Measurements from ENCODE around the gene GRM2.

Gene GRM2

DNA sequence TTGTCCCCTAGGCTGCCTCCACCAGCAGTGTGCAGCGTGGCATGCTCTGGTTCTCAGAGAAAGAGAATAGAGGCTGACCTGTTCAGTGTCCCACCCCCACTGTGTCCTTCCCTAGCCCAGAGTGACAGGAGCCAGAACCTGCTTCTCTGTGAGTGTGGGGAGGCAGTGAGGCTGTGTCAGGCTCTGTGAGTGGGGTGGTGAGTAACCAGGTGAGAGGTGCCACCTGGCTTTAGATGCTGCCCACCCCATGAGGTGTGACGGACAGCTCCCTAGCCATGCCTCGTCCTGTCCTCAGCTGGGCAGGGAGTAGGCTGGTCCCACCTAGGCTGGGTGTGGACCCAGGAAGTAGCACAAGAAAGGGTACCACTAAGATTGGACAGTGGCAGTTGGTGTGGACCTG lies 29.5 kb upstream of the GRM2 start:
- no peak for TF ChIP-seq TAF1 (IDR thresholded peaks at IDR 0.05; ENCODE audit: borderline replicate concordance, insufficient read depth, low read length)
- no peak for TF ChIP-seq FOXP2 (optimal IDR thresholded peaks at IDR 0.05; ENCODE audit: borderline replicate concordance, extremely low read depth, extremely low read length, insufficient read depth)
- TF ChIP-seq, protein P1, sequence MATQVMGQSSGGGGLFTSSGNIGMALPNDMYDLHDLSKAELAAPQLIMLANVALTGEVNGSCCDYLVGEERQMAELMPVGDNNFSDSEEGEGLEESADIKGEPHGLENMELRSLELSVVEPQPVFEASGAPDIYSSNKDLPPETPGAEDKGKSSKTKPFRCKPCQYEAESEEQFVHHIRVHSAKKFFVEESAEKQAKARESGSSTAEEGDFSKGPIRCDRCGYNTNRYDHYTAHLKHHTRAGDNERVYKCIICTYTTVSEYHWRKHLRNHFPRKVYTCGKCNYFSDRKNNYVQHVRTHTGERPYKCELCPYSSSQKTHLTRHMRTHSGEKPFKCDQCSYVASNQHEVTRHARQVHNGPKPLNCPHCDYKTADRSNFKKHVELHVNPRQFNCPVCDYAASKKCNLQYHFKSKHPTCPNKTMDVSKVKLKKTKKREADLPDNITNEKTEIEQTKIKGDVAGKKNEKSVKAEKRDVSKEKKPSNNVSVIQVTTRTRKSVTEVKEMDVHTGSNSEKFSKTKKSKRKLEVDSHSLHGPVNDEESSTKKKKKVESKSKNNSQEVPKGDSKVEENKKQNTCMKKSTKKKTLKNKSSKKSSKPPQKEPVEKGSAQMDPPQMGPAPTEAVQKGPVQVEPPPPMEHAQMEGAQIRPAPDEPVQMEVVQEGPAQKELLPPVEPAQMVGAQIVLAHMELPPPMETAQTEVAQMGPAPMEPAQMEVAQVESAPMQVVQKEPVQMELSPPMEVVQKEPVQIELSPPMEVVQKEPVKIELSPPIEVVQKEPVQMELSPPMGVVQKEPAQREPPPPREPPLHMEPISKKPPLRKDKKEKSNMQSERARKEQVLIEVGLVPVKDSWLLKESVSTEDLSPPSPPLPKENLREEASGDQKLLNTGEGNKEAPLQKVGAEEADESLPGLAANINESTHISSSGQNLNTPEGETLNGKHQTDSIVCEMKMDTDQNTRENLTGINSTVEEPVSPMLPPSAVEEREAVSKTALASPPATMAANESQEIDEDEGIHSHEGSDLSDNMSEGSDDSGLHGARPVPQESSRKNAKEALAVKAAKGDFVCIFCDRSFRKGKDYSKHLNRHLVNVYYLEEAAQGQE (IDR thresholded peaks at IDR 0.05; ENCODE audit: insufficient read depth in 1 of 2, low read depth in 2 of 2, low read length in 2 of 2), result no peak
- no peak for TF ChIP-seq SIN3A (IDR thresholded peaks at IDR 0.05; ENCODE audit: borderline replicate concordance, insufficient read depth, low read length)
- TF ChIP-seq POLR2AphosphoS5 (IDR thresholded peaks at IDR 0.05; ENCODE audit: low read depth, low read length), result no peak

DNA sequence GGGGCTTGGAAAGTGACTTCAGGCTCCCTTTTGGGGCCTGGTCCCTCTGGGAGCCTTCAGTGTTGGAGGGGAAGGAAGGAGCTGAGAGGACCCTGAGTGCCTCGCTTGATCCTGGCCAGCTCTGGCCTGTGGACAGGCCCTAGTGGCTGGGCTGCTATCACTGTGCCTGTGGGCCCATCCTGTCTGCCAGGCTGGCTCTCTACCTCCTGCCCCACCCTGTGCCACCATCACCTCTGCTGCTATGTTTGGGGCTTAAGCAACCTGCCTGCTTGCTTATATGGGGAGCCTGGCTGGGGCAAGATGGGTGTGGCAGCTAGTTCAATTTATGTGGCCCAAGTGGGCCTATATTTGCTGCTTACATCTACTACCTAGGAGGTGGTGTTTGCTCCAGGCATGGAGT lies 28.7 kb upstream of the GRM2 start:
- no peak for TF ChIP-seq POLR2AphosphoS5 (IDR thresholded peaks at IDR 0.05; ENCODE audit: low read depth, low read length)
- TF ChIP-seq TAF1 (IDR thresholded peaks at IDR 0.05; ENCODE audit: borderline replicate concordance, insufficient read depth, low read length), result no peak
- TF ChIP-seq SIN3A (IDR thresholded peaks at IDR 0.05; ENCODE audit: borderline replicate concordance, insufficient read depth, low read length), result no peak
- TF ChIP-seq FOXP2 (optimal IDR thresholded peaks at IDR 0.05; ENCODE audit: borderline replicate concordance, extremely low read depth, extremely low read length, insufficient read depth), result no peak

DNA sequence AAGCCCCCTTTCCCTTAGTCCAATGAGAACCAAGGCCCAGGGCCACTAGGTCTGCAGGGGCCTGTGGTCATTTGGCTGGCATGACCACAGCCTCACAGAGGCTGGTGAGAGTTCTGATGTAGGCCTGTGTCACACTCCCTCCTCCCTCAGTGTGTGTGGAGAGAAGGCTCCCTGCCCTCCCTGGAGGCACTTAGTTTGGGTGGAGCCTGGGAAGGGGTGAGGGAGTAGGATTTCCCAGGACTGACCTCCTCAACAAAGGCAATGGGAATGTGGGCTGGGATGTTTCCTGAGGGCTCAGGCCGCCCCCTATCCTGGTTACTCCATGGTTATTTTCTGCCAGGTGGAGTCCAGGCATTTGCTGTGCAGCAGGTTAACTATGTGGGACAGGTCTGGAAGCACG lies 28.2 kb upstream of the GRM2 start:
- TF ChIP-seq TAF1 (IDR thresholded peaks at IDR 0.05; ENCODE audit: borderline replicate concordance, insufficient read depth, low read length) (no peak), POLR2AphosphoS5 (IDR thresholded peaks at IDR 0.05; ENCODE audit: low read depth, low read length) (no peak), FOXP2 (optimal IDR thresholded peaks at IDR 0.05; ENCODE audit: borderline replicate concordance, extremely low read depth, extremely low read length, insufficient read depth) (no peak), SIN3A (IDR thresholded peaks at IDR 0.05; ENCODE audit: borderline replicate concordance, insufficient read depth, low read length) (no peak)
- TF ChIP-seq, protein P1 (IDR thresholded peaks at IDR 0.05; ENCODE audit: insufficient read depth in 1 of 2, low read depth in 2 of 2, low read length in 2 of 2), result no peak

DNA sequence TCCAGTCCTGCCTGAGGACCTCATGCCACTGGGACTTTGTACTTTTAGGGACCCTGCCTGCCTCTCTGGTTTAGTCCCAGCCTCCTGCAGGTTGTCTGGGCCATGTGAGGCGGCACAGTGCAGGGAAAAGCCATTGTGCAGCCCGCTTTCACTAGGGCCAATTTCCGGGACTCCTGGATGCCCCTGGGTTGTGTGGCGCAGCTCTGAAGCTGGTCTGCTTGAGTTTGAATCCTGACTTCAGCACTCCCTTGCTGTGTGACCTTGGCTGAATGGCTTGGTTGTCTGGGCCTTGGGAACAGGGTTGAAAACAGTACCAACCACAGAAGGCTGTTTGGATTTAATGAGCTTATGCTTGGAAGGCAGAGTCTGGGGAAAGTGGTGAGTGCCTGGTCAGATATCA lies 27.6 kb upstream of the GRM2 start:
- TF ChIP-seq TAF1 (IDR thresholded peaks at IDR 0.05; ENCODE audit: borderline replicate concordance, insufficient read depth, low read length) (no peak), POLR2AphosphoS5 (IDR thresholded peaks at IDR 0.05; ENCODE audit: low read depth, low read length) (no peak), SIN3A (IDR thresholded peaks at IDR 0.05; ENCODE audit: borderline replicate concordance, insufficient read depth, low read length) (no peak), FOXP2 (optimal IDR thresholded peaks at IDR 0.05; ENCODE audit: borderline replicate concordance, extremely low read depth, extremely low read length, insufficient read depth) (no peak)
- TF ChIP-seq, protein P1 (IDR thresholded peaks at IDR 0.05; ENCODE audit: insufficient read depth in 1 of 2, low read depth in 2 of 2, low read length in 2 of 2), result no peak

DNA sequence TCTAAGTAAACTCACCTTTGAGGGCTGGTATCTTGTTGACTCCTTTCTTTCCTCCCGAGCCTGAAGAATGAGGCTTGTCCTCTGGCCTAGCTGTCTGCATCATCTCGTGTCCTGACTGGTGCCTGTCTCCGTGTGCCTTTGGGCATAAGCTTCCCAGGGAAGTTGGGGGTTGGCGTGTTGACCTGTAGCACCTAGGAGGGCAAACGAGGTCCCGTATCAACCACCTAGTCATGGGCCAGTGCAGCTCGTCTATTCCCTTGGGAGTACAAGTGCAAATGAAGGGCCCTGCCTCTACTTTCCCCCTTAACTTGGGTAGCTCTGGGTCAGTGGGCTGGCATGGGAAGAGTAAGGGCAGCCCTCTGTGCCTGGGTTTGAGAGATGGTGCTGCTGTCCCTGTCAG lies 27.1 kb upstream of the GRM2 start:
- TF ChIP-seq, protein P1 (IDR thresholded peaks at IDR 0.05; ENCODE audit: insufficient read depth in 1 of 2, low read depth in 2 of 2, low read length in 2 of 2), result no peak
- TF ChIP-seq SIN3A (IDR thresholded peaks at IDR 0.05; ENCODE audit: borderline replicate concordance, insufficient read depth, low read length) (no peak), TAF1 (IDR thresholded peaks at IDR 0.05; ENCODE audit: borderline replicate concordance, insufficient read depth, low read length) (no peak)

All from PFSK-1 (cell line).